Measurements from ENCODE around the gene DCANP1.

Gene DCANP1

DNA sequence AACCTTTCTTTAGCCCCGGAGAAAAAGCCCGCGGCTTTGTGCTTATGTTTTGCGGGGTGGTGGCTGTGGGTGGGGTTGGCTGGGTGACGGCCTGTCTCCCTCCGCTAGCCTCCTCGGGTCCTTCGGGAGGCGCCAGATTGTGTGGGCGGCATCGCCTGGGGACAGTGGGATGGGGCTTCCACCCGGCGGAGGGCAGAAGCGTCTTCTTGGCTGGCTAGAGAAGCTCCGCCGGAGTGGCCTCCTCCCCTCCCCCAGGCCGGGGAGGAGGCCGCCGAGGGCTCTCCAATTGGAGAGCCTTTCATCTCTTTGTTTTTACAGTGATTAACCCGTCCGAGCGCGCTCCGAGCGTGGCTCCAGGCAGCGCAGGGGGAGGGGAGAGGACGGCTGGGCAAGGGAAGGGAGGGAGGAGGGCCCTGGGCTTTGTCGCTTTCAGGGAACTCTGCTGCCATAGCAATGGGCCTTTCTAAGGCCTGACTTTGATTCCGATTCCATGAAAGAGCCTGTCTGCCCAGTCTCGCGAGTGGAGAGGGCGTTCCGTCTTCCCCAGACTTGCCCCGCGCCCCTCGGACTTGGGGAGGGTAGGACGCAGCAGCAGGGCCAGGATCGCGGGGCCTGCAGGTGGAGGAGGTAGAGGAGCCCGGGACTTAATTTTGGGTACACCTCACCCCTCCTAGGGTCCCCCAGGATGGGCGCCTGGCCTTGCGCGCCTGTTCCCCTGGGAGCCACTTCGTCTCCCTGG is 41.7 kb upstream of the DCANP1 start:
- no CpG with 5 or more reads among the region's 44 CpGs for WGBS (ENCODE audit: insufficient coverage, insufficient read length)
- Histone ChIP-seq H3K36me3 (ENCODE audit: control insufficient read depth, insufficient read depth, low read length) (no peaks in the 10 kb centered on the region), H3K27me3 (ENCODE audit: control insufficient read depth, insufficient read depth, low read length) (peaks cover 88% of the 10 kb centered on the region), H3K27ac (ENCODE audit: low read length) (no peak overlapping the region), H3K4me3 (ENCODE audit: low read length) (peak overlapping the region; percentile 5; the same call in 1 of the 2 replicates), H3K9me3 (ENCODE audit: control insufficient read depth, insufficient read depth, low read length) (no peaks in the 10 kb centered on the region), H3K4me1 (ENCODE audit: control insufficient read depth, insufficient read depth, low read length) (peaks cover 18% of the 10 kb centered on the region)
- DNase-seq (ENCODE audit: low read depth, low spot score) = no peak

GRCh38 chr5:135487839-135488514 is 40.8 kb upstream of the DCANP1 start:
- Histone ChIP-seq H3K4me3 (ENCODE audit: low read length) (no peak overlapping the region), H3K36me3 (ENCODE audit: control insufficient read depth, insufficient read depth, low read length) (no peaks in the 10 kb centered on the region), H3K27ac (ENCODE audit: low read length) (no peak overlapping the region), H3K27me3 (ENCODE audit: control insufficient read depth, insufficient read depth, low read length) (peaks cover 85% of the 10 kb centered on the region), H3K9me3 (ENCODE audit: control insufficient read depth, insufficient read depth, low read length) (no peaks in the 10 kb centered on the region), H3K4me1 (ENCODE audit: control insufficient read depth, insufficient read depth, low read length) (peaks cover 18% of the 10 kb centered on the region)
- WGBS (ENCODE audit: insufficient coverage, insufficient read length) = no CpG with 5 or more reads among the region's 11 CpGs
- DNase-seq (ENCODE audit: low read depth, low spot score) = no peak

- DNase-seq (ENCODE audit: low read depth, low spot score) = no peak
- WGBS (ENCODE audit: insufficient coverage, insufficient read length) = no CpG with 5 or more reads among the region's 1 CpG
- Histone ChIP-seq H3K27me3 (ENCODE audit: control insufficient read depth, insufficient read depth, low read length) (peaks cover 80% of the 10 kb centered on the region), H3K9me3 (ENCODE audit: control insufficient read depth, insufficient read depth, low read length) (no peaks in the 10 kb centered on the region), H3K4me1 (ENCODE audit: control insufficient read depth, insufficient read depth, low read length) (peaks cover 15% of the 10 kb centered on the region), H3K4me3 (ENCODE audit: low read length) (no peak overlapping the region), H3K27ac (ENCODE audit: low read length) (no peak overlapping the region), H3K36me3 (ENCODE audit: control insufficient read depth, insufficient read depth, low read length) (no peaks in the 10 kb centered on the region)
These were observed 39.9 kb upstream of the DCANP1 start for GRCh38 chr5:135487037-135487395.

DNA sequence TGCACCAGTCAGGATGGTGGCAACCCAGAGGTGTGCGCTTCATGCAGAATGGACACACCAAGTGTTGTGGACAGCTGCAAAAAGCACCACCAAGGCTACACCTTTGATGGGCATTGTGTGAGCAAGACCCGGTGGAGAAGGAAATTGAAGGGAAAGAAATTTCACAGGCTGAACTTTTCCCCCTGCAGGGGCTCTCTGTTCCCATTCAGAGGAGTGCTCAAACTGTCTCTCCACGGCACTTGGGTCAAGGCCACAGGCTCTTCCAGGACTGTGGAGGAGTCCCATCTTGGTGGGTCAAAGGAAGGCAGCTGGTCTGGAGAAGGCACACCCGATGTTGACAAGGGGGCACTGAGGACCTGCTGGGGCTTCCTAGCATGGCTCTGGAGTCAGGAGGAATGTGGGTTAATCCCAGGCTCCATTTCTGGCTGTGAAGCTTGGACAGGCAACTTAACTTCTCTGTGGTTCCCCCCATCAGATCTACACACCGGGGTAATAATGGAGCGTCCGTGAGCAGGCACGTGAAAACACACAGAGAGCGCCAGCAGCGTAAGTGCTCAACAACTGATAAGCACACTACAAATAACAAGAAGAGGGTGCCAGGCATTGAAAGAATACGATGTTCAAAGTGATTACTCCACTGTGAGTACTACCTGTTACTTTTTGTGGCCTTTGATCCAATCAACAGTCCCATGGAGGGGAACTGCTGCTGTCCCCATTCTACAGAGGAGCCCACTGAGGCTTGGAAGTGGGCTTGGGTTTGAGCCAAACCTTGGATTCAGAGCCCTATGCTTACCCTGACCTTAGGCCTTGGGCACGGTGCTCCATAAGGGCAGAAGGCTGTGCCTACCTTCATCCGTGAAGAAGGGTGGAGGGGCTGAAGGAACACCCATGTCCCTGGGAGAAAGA is 39.2 kb upstream of the DCANP1 start:
- no peak overlapping the region for H3K4me3 ChIP-seq (ENCODE audit: low read length)
- WGBS (ENCODE audit: insufficient coverage, insufficient read length) = no CpG with 5 or more reads among the region's 13 CpGs
- DNase-seq (ENCODE audit: low read depth, low spot score) = no peak
- no peaks in the 10 kb centered on the region for H3K9me3 ChIP-seq (ENCODE audit: control insufficient read depth, insufficient read depth, low read length)
- no peaks in the 10 kb centered on the region for H3K36me3 ChIP-seq (ENCODE audit: control insufficient read depth, insufficient read depth, low read length)
- H3K27me3 ChIP-seq (ENCODE audit: control insufficient read depth, insufficient read depth, low read length) = peaks cover 77% of the 10 kb centered on the region
- peaks cover 15% of the 10 kb centered on the region for H3K4me1 ChIP-seq (ENCODE audit: control insufficient read depth, insufficient read depth, low read length)
- no peak overlapping the region for H3K27ac ChIP-seq (ENCODE audit: low read length)

GRCh38 chr5:135484674-135485086 is 37.5 kb upstream of the DCANP1 start:
- no peaks in the 10 kb centered on the region for H3K36me3 ChIP-seq (ENCODE audit: control insufficient read depth, insufficient read depth, low read length)
- DNase-seq (ENCODE audit: low read depth, low spot score) = no peak
- H3K27ac ChIP-seq (ENCODE audit: low read length) = no peak overlapping the region
- H3K4me3 ChIP-seq (ENCODE audit: low read length) = no peak overlapping the region
- H3K9me3 ChIP-seq (ENCODE audit: control insufficient read depth, insufficient read depth, low read length) = no peaks in the 10 kb centered on the region
- H3K4me1 ChIP-seq (ENCODE audit: control insufficient read depth, insufficient read depth, low read length) = 0 out of 2 replicates have a peak, but pooled peaks cover 3% of the 10 kb centered on the region
- H3K27me3 ChIP-seq (ENCODE audit: control insufficient read depth, insufficient read depth, low read length) = peaks cover 68% of the 10 kb centered on the region
- no CpG with 5 or more reads among the region's 5 CpGs for WGBS (ENCODE audit: insufficient coverage, insufficient read length)

- Histone ChIP-seq H3K36me3 (ENCODE audit: control insufficient read depth, insufficient read depth, low read length) (no peaks in the 10 kb centered on the region), H3K27ac (ENCODE audit: low read length) (no peak overlapping the region), H3K4me3 (ENCODE audit: low read length) (no peak overlapping the region), H3K27me3 (ENCODE audit: control insufficient read depth, insufficient read depth, low read length) (peaks cover 57% of the 10 kb centered on the region), H3K4me1 (ENCODE audit: control insufficient read depth, insufficient read depth, low read length) (peaks cover 4% of the 10 kb centered on the region; the same call in 1 of the 2 replicates), H3K9me3 (ENCODE audit: control insufficient read depth, insufficient read depth, low read length) (no peaks in the 10 kb centered on the region)
- WGBS (ENCODE audit: insufficient coverage, insufficient read length) = no CpG with 5 or more reads among the region's 1 CpG
- no peak for DNase-seq (ENCODE audit: low read depth, low spot score)
These were observed 36.1 kb upstream of the DCANP1 start for GRCh38 chr5:135483254-135483653.

- Histone ChIP-seq H3K27ac (ENCODE audit: low read length) (no peak overlapping the region), H3K27me3 (ENCODE audit: control insufficient read depth, insufficient read depth, low read length) (peaks cover 49% of the 10 kb centered on the region)
These were observed 35.3 kb upstream of the DCANP1 start for GRCh38 chr5:135482381-135482933.

DNA sequence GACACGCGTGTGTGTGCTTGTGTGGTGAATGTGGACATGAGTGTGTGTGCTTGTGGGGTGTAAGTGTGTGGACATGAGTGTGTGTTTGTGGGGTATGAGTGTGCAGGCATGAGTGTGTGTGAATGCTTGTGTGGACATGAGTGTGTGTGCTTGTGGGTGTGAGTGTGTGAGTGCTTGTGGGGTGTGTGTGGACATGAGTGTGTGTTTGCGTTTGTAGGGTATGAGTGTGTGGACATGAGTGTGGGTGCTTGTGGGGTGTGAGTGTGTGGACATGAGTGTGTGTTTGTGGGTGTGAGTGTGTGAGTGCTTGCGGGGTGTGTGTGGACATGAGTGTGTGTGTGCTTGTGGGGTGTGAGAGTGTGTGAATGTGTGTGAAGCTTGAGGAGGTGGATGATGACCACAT is 34.8 kb upstream of the DCANP1 start:
- WGBS (ENCODE audit: insufficient coverage, insufficient read length) = 100% methylated on average over 2 of the region's 4 CpGs
- Histone ChIP-seq H3K4me3 (ENCODE audit: low read length) (no peak overlapping the region), H3K9me3 (ENCODE audit: control insufficient read depth, insufficient read depth, low read length) (no peaks in the 10 kb centered on the region), H3K36me3 (ENCODE audit: control insufficient read depth, insufficient read depth, low read length) (no peaks in the 10 kb centered on the region), H3K4me1 (ENCODE audit: control insufficient read depth, insufficient read depth, low read length) (peaks cover 1% of the 10 kb centered on the region; the same call in 1 of the 2 replicates), H3K27me3 (ENCODE audit: control insufficient read depth, insufficient read depth, low read length) (peaks cover 43% of the 10 kb centered on the region), H3K27ac (ENCODE audit: low read length) (no peak overlapping the region)
- no peak for DNase-seq (ENCODE audit: low read depth, low spot score)

More at GRCh38 chr5:135482381-135482933, 35.3 kb upstream of the DCANP1 start:
- Histone ChIP-seq H3K4me3 (ENCODE audit: low read length) (no peak overlapping the region), H3K4me1 (ENCODE audit: control insufficient read depth, insufficient read depth, low read length) (peaks cover 1% of the 10 kb centered on the region; the same call in 1 of the 2 replicates), H3K9me3 (ENCODE audit: control insufficient read depth, insufficient read depth, low read length) (no peaks in the 10 kb centered on the region), H3K36me3 (ENCODE audit: control insufficient read depth, insufficient read depth, low read length) (no peaks in the 10 kb centered on the region)
- no CpG with 5 or more reads among the region's 9 CpGs for WGBS (ENCODE audit: insufficient coverage, insufficient read length)
- no peak for DNase-seq (ENCODE audit: low read depth, low spot score)

- WGBS (ENCODE audit: insufficient coverage, insufficient read length) = no CpG with 5 or more reads among the region's 5 CpGs
- Histone ChIP-seq H3K4me3 (ENCODE audit: low read length) (no peak overlapping the region), H3K9me3 (ENCODE audit: control insufficient read depth, insufficient read depth, low read length) (no peaks in the 10 kb centered on the region), H3K27me3 (ENCODE audit: control insufficient read depth, insufficient read depth, low read length) (peaks cover 38% of the 10 kb centered on the region), H3K4me1 (ENCODE audit: control insufficient read depth, insufficient read depth, low read length) (peaks cover 1% of the 10 kb centered on the region; the same call in 1 of the 2 replicates), H3K27ac (ENCODE audit: low read length) (no peak overlapping the region), H3K36me3 (ENCODE audit: control insufficient read depth, insufficient read depth, low read length) (no peaks in the 10 kb centered on the region)
- no peak for DNase-seq (ENCODE audit: low read depth, low spot score)
These were observed 34.2 kb upstream of the DCANP1 start for GRCh38 chr5:135481387-135481786.

- H3K36me3 ChIP-seq (ENCODE audit: control insufficient read depth, insufficient read depth, low read length) = no peaks in the 10 kb centered on the region
- no peak overlapping the region for H3K27ac ChIP-seq (ENCODE audit: low read length)
- no peaks in the 10 kb centered on the region for H3K9me3 ChIP-seq (ENCODE audit: control insufficient read depth, insufficient read depth, low read length)
- peaks cover 1% of the 10 kb centered on the region; the same call in 1 of the 2 replicates for H3K4me1 ChIP-seq (ENCODE audit: control insufficient read depth, insufficient read depth, low read length)
- no peak for DNase-seq (ENCODE audit: low read depth, low spot score)
- WGBS (ENCODE audit: insufficient coverage, insufficient read length) = no CpG with 5 or more reads among the region's 5 CpGs
- H3K4me3 ChIP-seq (ENCODE audit: low read length) = no peak overlapping the region
- H3K27me3 ChIP-seq (ENCODE audit: control insufficient read depth, insufficient read depth, low read length) = peaks cover 29% of the 10 kb centered on the region; the same call in 1 of the 2 replicates
These were observed 33.4 kb upstream of the DCANP1 start for GRCh38 chr5:135480511-135480910.
